Measurements from ENCODE around the gene SLC4A1AP. TPM values are rescaled to one million over a fixed set of nuclear protein-coding genes. Genes with fewer than 3 reads are reported as not detected.

Gene SLC4A1AP
- total RNA-seq, 4 donors from 2014 or later, result 9.0 to 21.1 (median 16.1) TPM

- intact Hi-C loops (cut with DNase I; ENCODE audit: low total_unique reads), result no loop called here
- Histone ChIP-seq H3K27ac (no peak overlapping the region), H3K27me3 (no peaks in the 10 kb centered on the region), H3K4me1 (no peaks in the 10 kb centered on the region), H3K36me3 (peaks cover 0 to 70% (median 34%) of the 10 kb centered on the region in 4 donors), H3K4me3 (no peak overlapping the region), H3K9me3 (no peaks in the 10 kb centered on the region)
- TF ChIP-seq POLR2A (IDR thresholded peaks at IDR 0.05), result no peak
- TF ChIP-seq, protein P1, sequence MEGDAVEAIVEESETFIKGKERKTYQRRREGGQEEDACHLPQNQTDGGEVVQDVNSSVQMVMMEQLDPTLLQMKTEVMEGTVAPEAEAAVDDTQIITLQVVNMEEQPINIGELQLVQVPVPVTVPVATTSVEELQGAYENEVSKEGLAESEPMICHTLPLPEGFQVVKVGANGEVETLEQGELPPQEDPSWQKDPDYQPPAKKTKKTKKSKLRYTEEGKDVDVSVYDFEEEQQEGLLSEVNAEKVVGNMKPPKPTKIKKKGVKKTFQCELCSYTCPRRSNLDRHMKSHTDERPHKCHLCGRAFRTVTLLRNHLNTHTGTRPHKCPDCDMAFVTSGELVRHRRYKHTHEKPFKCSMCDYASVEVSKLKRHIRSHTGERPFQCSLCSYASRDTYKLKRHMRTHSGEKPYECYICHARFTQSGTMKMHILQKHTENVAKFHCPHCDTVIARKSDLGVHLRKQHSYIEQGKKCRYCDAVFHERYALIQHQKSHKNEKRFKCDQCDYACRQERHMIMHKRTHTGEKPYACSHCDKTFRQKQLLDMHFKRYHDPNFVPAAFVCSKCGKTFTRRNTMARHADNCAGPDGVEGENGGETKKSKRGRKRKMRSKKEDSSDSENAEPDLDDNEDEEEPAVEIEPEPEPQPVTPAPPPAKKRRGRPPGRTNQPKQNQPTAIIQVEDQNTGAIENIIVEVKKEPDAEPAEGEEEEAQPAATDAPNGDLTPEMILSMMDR (IDR thresholded peaks at IDR 0.05), result no peak
- no peak for TF ChIP-seq POLR2AphosphoS5 (IDR thresholded peaks at IDR 0.05)
- no peak for TF ChIP-seq EP300 (IDR thresholded peaks at IDR 0.05; ENCODE audit: low read depth)
- no peak for DNase-seq
- in situ Hi-C loops (cut with MboI; ENCODE audit: low pct_ligation_motif_present in 1 of 4, low pct_unique_long_range_greater_than_20kb in 1 of 4, low sequenced_read_pairs in 3 of 4), result no loop called here
Measured at GRCh38 chr2:27652341-27652740, 11.3 kb upstream of the SLC4A1AP start.

DNA sequence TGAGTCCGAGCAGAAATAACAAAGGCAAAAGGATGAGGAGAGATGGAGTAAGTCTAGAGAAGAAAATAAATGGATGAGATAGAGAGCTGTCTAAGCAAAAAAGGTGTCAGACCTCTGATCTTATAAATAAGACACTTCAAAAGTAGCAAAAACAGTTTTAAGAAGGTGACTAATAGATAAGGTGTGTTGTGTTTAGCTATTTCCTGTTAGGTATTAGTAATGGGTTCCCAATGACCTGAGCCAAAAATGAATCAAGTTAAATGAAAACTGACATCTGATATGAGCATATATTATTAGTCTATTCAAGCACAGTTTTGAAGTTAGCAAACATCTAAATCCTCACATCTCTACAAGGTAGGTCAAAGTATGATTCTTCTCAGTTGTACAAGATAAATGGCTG lies 10.9 kb upstream of the SLC4A1AP start:
- no peak for DNase-seq
- Histone ChIP-seq H3K9me3 (no peaks in the 10 kb centered on the region), H3K4me3 (no peak overlapping the region), H3K27me3 (no peaks in the 10 kb centered on the region), H3K4me1 (no peaks in the 10 kb centered on the region), H3K27ac (no peak overlapping the region), H3K36me3 (peaks cover 0 to 66% (median 32%) of the 10 kb centered on the region in 4 donors)
- TF ChIP-seq EP300 (IDR thresholded peaks at IDR 0.05; ENCODE audit: low read depth), result no peak
- TF ChIP-seq POLR2AphosphoS5 (IDR thresholded peaks at IDR 0.05), result no peak
- TF ChIP-seq, protein P1 (IDR thresholded peaks at IDR 0.05), result no peak
- TF ChIP-seq POLR2A (IDR thresholded peaks at IDR 0.05), result no peak
- WGBS, 2 donors (ENCODE audit: low coverage in 1 of 2), result 82 to 100% methylated on average over 1 of the region's 1 CpG
- in situ Hi-C loops (cut with MboI; ENCODE audit: low pct_ligation_motif_present in 1 of 4, low pct_unique_long_range_greater_than_20kb in 1 of 4, low sequenced_read_pairs in 3 of 4), result no loop called here
- intact Hi-C loops (cut with DNase I; ENCODE audit: low total_unique reads), result no loop called here

DNA sequence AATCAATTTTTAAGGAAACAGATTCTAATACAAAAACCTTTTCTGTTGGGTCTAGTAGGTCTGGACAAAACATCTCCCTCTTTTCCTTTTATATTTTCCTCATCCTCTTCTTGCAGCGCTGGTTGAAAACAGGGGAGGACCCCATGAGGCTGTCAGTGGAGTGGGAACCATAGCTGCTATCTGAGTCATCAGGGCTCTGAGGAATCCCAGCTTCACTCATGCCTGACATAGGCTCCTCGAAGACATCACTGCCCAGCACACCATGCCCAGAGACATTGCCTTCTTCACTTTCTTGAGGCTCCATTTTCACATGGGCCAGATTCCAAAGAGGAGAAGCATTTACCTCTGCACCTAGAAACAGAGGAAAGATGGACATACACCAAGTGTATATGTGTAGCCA lies 10.3 kb upstream of the SLC4A1AP start:
- TF ChIP-seq POLR2AphosphoS5 (IDR thresholded peaks at IDR 0.05) (no peak), EP300 (IDR thresholded peaks at IDR 0.05; ENCODE audit: low read depth) (no peak), POLR2A (IDR thresholded peaks at IDR 0.05) (no peak)
- TF ChIP-seq, protein P1 (IDR thresholded peaks at IDR 0.05), result no peak
- intact Hi-C loops (cut with DNase I; ENCODE audit: low total_unique reads) (no loop called here), in situ Hi-C loops (cut with MboI; ENCODE audit: low pct_ligation_motif_present in 1 of 4, low pct_unique_long_range_greater_than_20kb in 1 of 4, low sequenced_read_pairs in 3 of 4) (no loop called here)
- no peaks in the 10 kb centered on the region for H3K4me1 ChIP-seq
- H3K4me3 ChIP-seq, result no peak overlapping the region
- peaks cover 0 to 63% (median 30%) of the 10 kb centered on the region in 4 donors for H3K36me3 ChIP-seq
- H3K9me3 ChIP-seq, result no peaks in the 10 kb centered on the region
- WGBS, 2 donors (ENCODE audit: low coverage in 1 of 2), result 74 to 90% methylated on average over 2 of the region's 2 CpGs
- no peaks in the 10 kb centered on the region for H3K27me3 ChIP-seq
- H3K27ac ChIP-seq, result no peak overlapping the region
- DNase-seq, result no peak

GRCh38 chr2:27655155-27655951 lies 8.3 kb upstream of the SLC4A1AP start:
- no peaks in the 10 kb centered on the region for H3K4me1 ChIP-seq
- H3K9me3 ChIP-seq, result no peaks in the 10 kb centered on the region
- intact Hi-C loops (cut with DNase I; ENCODE audit: low total_unique reads), result no loop called here
- in situ Hi-C loops (cut with MboI; ENCODE audit: low pct_ligation_motif_present in 1 of 4, low pct_unique_long_range_greater_than_20kb in 1 of 4, low sequenced_read_pairs in 3 of 4), result no loop called here
- 94 to 96% methylated on average over 5 to 7 of the region's 7 CpGs for WGBS, 2 donors (ENCODE audit: low coverage in 1 of 2)
- no peak overlapping the region for H3K4me3 ChIP-seq
- H3K36me3 ChIP-seq, result peaks cover 0 to 59% (median 25%) of the 10 kb centered on the region in 4 donors
- DNase-seq, result no peak
- TF ChIP-seq, protein P1 (IDR thresholded peaks at IDR 0.05), result no peak
- no peak for TF ChIP-seq POLR2A (IDR thresholded peaks at IDR 0.05)
- no peak for TF ChIP-seq POLR2AphosphoS5 (IDR thresholded peaks at IDR 0.05)
- TF ChIP-seq EP300 (IDR thresholded peaks at IDR 0.05; ENCODE audit: low read depth), result no peak
- H3K27ac ChIP-seq, result no peak overlapping the region
- H3K27me3 ChIP-seq, result no peaks in the 10 kb centered on the region

All from transverse colon (tissue), 4 donors.